ENCODE data around the gene PRKCI. TPM values are rescaled to one million over a fixed set of nuclear protein-coding genes. Genes with fewer than 3 reads are reported as not detected.

The PRKCI gene
- total RNA-seq, 1 experiment from 2014 or later, result 62.8 TPM

GRCh38 chr3:170353485-170353884 lies 131.3 kb downstream of the PRKCI start:
- no TSS peak for BruUV-seq (replicated peaks)
- H3K36me3 Mint-ChIP-seq (ENCODE audit: insufficient read depth, unreplicated experiment), result no peaks in the 10 kb centered on the region
- no peaks in the 10 kb centered on the region for H3K27me3 Mint-ChIP-seq (ENCODE audit: insufficient read depth, unreplicated experiment)
- no peak for TF ChIP-seq CTCF (IDR thresholded peaks at IDR 0.05; ENCODE audit: unreplicated experiment)
- POLR2A ChIA-PET, result no interaction called here
- peaks cover 12% of the 10 kb centered on the region for H3K4me1 Mint-ChIP-seq (ENCODE audit: insufficient read depth, unreplicated experiment)
- no peaks in the 10 kb centered on the region for H3K9me3 Mint-ChIP-seq (ENCODE audit: unreplicated experiment)
- no peak for DNase-seq (ENCODE audit: unreplicated experiment)
- intact Hi-C loops (cut with micrococcal nuclease), result no loop called here
- H3K27ac Mint-ChIP-seq (ENCODE audit: low read depth, unreplicated experiment), result no peak overlapping the region
- CTCF ChIA-PET, result interaction anchor here (0.6 to 0.8 kb wide), 2 partner anchors 164 to 459 kb away, joined by 3 read pairs; no protein-coding TSS in a partner anchor
- no peak overlapping the region for H3K4me3 Mint-ChIP-seq (ENCODE audit: unreplicated experiment)

- Mint-ChIP-seq H3K4me1 (ENCODE audit: insufficient read depth, unreplicated experiment) (peaks cover 12% of the 10 kb centered on the region), H3K9me3 (ENCODE audit: unreplicated experiment) (no peaks in the 10 kb centered on the region), H3K4me3 (ENCODE audit: unreplicated experiment) (no peak overlapping the region), H3K27ac (ENCODE audit: low read depth, unreplicated experiment) (no peak overlapping the region), H3K27me3 (ENCODE audit: insufficient read depth, unreplicated experiment) (no peaks in the 10 kb centered on the region), H3K36me3 (ENCODE audit: insufficient read depth, unreplicated experiment) (peaks cover under 1% of the 10 kb centered on the region)
- CTCF ChIA-PET, result no interaction called here
- no peak for TF ChIP-seq CTCF (IDR thresholded peaks at IDR 0.05; ENCODE audit: unreplicated experiment)
- intact Hi-C loops (cut with micrococcal nuclease), result no loop called here
- DNase-seq (ENCODE audit: unreplicated experiment), result no peak
- no TSS peak for BruUV-seq (replicated peaks)
- POLR2A ChIA-PET, result no interaction called here
Measured at GRCh38 chr3:170354760-170355159, 132.5 kb downstream of the PRKCI start.

Other genes starting within 250 kb of the PRKCI start
- gene GPR160, start 184.4 kb upstream of the PRKCI start, total RNA-seq (2022), result 1.8 and 2.6 TPM in 2 replicates
- gene PHC3, start 40.7 kb upstream of the PRKCI start, total RNA-seq (2022), result 54.3 and 65.3 TPM in 2 replicates
- gene SKIL, start 135.3 kb downstream of the PRKCI start, total RNA-seq (2022), result 31.9 and 34.7 TPM in 2 replicates
- gene CLDN11, start 196.4 kb downstream of the PRKCI start, total RNA-seq (2022), result not detected in 2 replicates

Measured in MCF 10A (cell line).